Right lobe of liver (tissue), 4 donors: ENCODE measurements around the gene SH3TC2.

Source experiments
- CTCF ChIP-seq, 4 donors: fragments of 200-600 bp in 3 of 4; fragments of 450-650 bp in 1 of 4; IDR thresholded peaks; one replicate each; pipeline versions ENCODE4 v1.5.1 to v1.8.0; 2016 to 2022; ENCODE audit warnings: antibody characterized with exemption in 4 of 4, mild to moderate bottlenecking in 2 of 4
- POLR2A ChIP-seq: fragments of 450-650 bp; IDR thresholded peaks from one replicate; pipeline ENCODE4 v1.6.1; 2017; ENCODE audit warnings: antibody characterized with exemption, mild to moderate bottlenecking
- donor health status: DM: no; HTN: no; CAD: no.
- donor health status: DM: no; HTN: no; CAD: no.
- donor health status: DM: no; HTN: yes; CAD: no.

GRCh38 chr5:149083846-149084245 lies 21.0 kb upstream of the SH3TC2 start:
- TF ChIP-seq POLR2A, result no peak
- TF ChIP-seq CTCF (IDR thresholded peaks at IDR 0.05), result no peak
